ENCODE measurements around the gene SOCS1. TPM values are rescaled to one million over a fixed set of nuclear protein-coding genes. Genes with fewer than 3 reads are reported as not detected.

Gene SOCS1
- total and polyA plus RNA-seq, 9 of the 15 experiments (the other 6 are each of a cell fraction or from before 2014, with no cell fraction given) = 0.04 to 7.5 (median 2.3) TPM

- no peak overlapping the region for H2AFZ ChIP-seq (ENCODE audit: low read depth, low read length)
- no peaks in the 10 kb centered on the region for H3K9me1 ChIP-seq (ENCODE audit: control insufficient read depth, insufficient read depth, low read length)
- WGBS (ENCODE audit: insufficient coverage, low coverage, missing lambda C conversion rate) = 66% methylated on average over 16 of the region's 16 CpGs
- in situ Hi-C loops (cut with MboI) = no loop called here
- H4K20me1 ChIP-seq (replicated peaks; ENCODE audit: control insufficient read depth, insufficient read depth, low read length) = no peaks in the 10 kb centered on the region; the same call in 1 of the 2 replicates
- intact Hi-C loops (cut with micrococcal nuclease) = loop anchor here (10.0 kb wide), 2 partner anchors 45 to 115 kb away; no protein-coding TSS in a partner anchor
- ChIA-PET CTCF (ENCODE audit: low intra/inter-chr PET ratio) (no interaction called here), POLR2A (interaction anchor here (0.6 kb wide), 1 partner anchor 121 kb away, joined by 3 read pairs; no protein-coding TSS in a partner anchor)
- no peaks in the 10 kb centered on the region for H3K27me3 ChIP-seq (ENCODE audit: control insufficient read depth in 2 of 2, insufficient read depth in 2 of 2, low read length in 2 of 2)
- no TSS peak for BruUV-seq (replicated peaks)
- H3K9me3 ChIP-seq (replicated peaks; ENCODE audit: control insufficient read depth, insufficient read depth, low read depth, low read length) = no peaks in the 10 kb centered on the region
- H3K36me3 ChIP-seq (ENCODE audit: control insufficient read depth, insufficient read depth, low read length) = peaks cover 25% of the 10 kb centered on the region; the same call in 1 of the 3 replicates
- DNase-seq (ENCODE audit: extremely low read depth in 1 of 4, low spot score in 3 of 4) (no peak), ATAC-seq (no peak), FAIRE-seq (no peak)
- peak overlapping the region in 1 of 2 experiments; percentile 11; a peak in 1 of 4 replicates for H3K9ac ChIP-seq (ENCODE audit: insufficient read depth in 1 of 2, low read depth in 2 of 2, low read length in 2 of 2)
- no peak overlapping the region for H3K27ac ChIP-seq (ENCODE audit: extremely low read depth, low read depth, low read length)
- peaks cover 29% of the 10 kb centered on the region for H3K79me2 ChIP-seq (ENCODE audit: control insufficient read depth, insufficient read depth, low read length)
- H3K4me3 ChIP-seq = no peak overlapping the region
- H3K4me2 ChIP-seq (ENCODE audit: insufficient read depth, low read length) = no peak overlapping the region
- peaks cover 30 to 31% of the 10 kb centered on the region in 2 experiments; a peak in 4 of 5 replicates for H3K4me1 ChIP-seq (replicated peaks in 1 of 2; ENCODE audit: control insufficient read depth in 2 of 2, insufficient read depth in 2 of 2, low read length in 2 of 2)
- TF ChIP-seq L3MBTL2 (IDR thresholded peaks at IDR 0.05) = no peak
- TF ChIP-seq CHD7 (IDR thresholded peaks at IDR 0.05; ENCODE audit: low read depth, low read length) = no peak
- TF ChIP-seq KDM5B (IDR thresholded peaks at IDR 0.05; ENCODE audit: insufficient replicate concordance, low read depth, low read length) = peak; percentile 11
- TF ChIP-seq DDX20 (tag; IDR thresholded peaks at IDR 0.05; ENCODE audit: low read depth) = no peak
- TF ChIP-seq HDAC6 (IDR thresholded peaks at IDR 0.05; ENCODE audit: low read depth, low read length) = 0 out of 2 replicates have a peak, but pooled peaks have one; percentile 16
- TF ChIP-seq MTA1 (IDR thresholded peaks at IDR 0.05; ENCODE audit: borderline replicate concordance) = no peak
- no peak for TF ChIP-seq ZNF12 (CRISPR knock-in tag; IDR thresholded peaks at IDR 0.05)
- TF ChIP-seq RBM22 (IDR thresholded peaks at IDR 0.05; ENCODE audit: low read depth, low read length, poor library complexity, severe bottlenecking) = no peak
- no peak for TF ChIP-seq SETDB1 (IDR thresholded peaks at IDR 0.05; ENCODE audit: low read length)
- TF ChIP-seq TRIM28 (IDR thresholded peaks at IDR 0.05) = no peak
- no peak for TF ChIP-seq ARID1B (IDR thresholded peaks at IDR 0.05)
Observed at GRCh38 chr16:11250091-11250785, 5.8 kb downstream of the SOCS1 start.

Data from K562 (cell line).